ENCODE results near the gene KRTAP3-2.

KRTAP3-2 gene

DNA sequence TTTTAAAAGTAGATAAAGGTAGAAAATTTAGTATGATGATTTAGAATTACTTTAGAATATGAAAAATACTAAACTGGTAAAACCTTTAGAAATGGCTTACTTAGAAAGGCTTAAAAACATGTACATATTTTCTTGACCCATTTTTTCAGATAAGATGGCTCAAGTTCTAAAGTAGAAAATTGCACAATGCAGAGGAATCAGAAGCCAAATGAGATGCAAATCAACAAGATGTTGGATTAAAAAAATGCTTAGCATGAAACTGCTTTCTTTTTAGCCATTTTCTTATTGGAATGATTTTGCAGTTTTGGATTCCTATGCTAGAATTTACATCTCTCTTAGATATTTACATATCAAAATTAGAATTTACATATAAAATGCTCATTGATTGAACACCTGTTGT lies 10.7 kb upstream of the KRTAP3-2 start:
- DNase-seq (ENCODE audit: low read depth in 2 of 2): no peak

DNA sequence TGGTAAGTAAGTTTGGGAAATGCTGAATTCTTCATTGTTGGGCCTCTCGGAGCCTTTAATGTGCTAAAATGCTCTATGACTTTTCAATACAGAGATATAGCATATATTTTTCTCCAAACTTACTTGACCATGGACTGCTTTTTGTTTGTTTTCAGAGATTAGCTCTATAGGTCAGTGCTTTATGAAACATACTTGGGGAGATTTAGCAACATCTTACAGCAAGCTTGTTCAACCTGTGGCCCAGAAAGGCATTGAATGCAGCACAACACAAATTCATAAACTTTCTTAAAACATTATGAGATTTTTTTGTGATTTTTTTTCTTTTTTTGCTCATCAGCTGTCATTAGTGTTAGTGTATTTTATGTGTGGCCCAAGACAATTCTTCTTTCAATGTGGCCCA lies 10.2 kb upstream of the KRTAP3-2 start:
- DNase-seq (ENCODE audit: low read depth in 2 of 2): no peak

DNA sequence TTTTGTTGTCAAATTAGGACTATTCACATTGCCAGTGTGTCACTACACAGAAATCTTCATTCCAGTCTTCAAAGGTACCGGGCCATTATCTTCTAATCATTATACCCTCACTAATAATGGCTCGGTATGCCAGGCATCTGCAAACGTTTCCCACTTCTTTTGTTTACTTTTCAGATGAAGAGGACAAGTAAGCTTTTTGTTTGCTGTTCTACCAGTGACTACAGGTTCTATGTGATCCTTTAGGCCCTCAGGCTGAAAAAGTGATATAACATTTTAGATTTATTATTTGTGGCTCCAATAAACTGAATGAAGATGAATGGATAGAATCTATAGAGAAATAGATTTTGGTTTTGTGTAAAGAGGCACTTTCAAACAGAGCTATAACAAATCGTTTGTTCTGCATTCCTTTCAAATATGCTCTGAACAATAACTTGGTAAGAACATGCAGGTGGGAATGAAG lies 9.6 kb upstream of the KRTAP3-2 start:
- DNase-seq (ENCODE audit: low read depth in 2 of 2): no peak

GRCh38 chr17:41008811-41009210 lies 9.1 kb upstream of the KRTAP3-2 start, which contains the start of gene KRTAP3-1:
Gene KRTAP3-1, minus strand, starts transcription at chr17:41009128. Its CDS starts 54 bp downstream, at chr17:41009074.
- no peak for DNase-seq (ENCODE audit: low read depth in 2 of 2)

- DNase-seq (ENCODE audit: low read depth in 2 of 2): no peak
Measured at GRCh38 chr17:41004397-41004796, 4.7 kb upstream of the KRTAP3-2 start.

DNA sequence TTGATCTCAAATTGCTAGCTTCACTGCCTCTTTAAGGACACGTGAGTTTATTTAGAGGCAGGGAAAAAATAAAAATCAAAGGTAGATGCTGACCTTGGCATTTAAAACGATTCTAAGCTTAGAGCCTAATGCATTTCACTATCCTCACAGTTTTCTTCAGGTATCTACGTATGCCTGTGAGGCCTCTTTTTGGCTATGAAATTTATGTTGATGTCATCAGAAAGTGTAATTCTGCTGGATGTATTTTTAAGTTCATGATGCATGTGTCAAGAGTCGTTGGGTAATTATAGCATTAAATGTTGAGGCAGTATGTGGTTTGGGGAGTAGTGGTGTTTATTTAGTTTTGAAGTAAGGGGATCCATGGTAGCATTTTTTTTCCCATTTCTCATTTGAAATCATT lies 4.2 kb upstream of the KRTAP3-2 start:
- no peak for DNase-seq (ENCODE audit: low read depth in 2 of 2)

- no peak for DNase-seq (ENCODE audit: low read depth in 2 of 2)
Measured at GRCh38 chr17:41002814-41003213, 3.1 kb upstream of the KRTAP3-2 start.

GRCh38 chr17:41001795-41002194 lies 2.1 kb upstream of the KRTAP3-2 start:
- no peak for DNase-seq (ENCODE audit: low read depth in 2 of 2)

GRCh38 chr17:40997361-40997760 lies 2.3 kb downstream of the KRTAP3-2 start:
- no peak for DNase-seq (ENCODE audit: low read depth in 2 of 2)

DNA sequence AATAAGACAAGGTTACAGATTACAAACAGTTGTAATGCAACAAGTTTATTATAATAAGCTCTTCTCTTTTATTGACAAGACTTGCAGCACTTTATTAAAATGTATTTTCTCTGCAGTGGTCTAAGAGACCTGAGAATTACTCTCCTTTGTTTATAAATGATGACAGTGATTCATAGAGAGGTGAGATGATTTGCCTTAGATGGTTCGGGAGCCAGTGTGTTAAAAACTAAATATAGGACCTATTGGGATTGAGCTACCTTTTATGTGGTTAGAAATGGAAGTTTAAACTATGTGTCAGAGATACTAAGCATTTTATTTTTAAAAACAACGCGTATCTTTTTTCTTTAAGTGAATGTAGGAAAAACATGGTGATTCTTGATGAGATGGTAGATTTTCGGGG lies 2.9 kb downstream of the KRTAP3-2 start:
- DNase-seq (ENCODE audit: low read depth in 2 of 2): no peak

- DNase-seq (ENCODE audit: low read depth in 2 of 2): no peak
Measured at GRCh38 chr17:40995116-40995515, 4.6 kb downstream of the KRTAP3-2 start.

GRCh38 chr17:40993839-40994238 lies 5.9 kb downstream of the KRTAP3-2 start, which contains the start of gene KRTAP3-3:
Gene KRTAP3-3, minus strand, starts transcription at chr17:40994164. Its CDS starts 67 bp downstream, at chr17:40994097.
- no peak for DNase-seq (ENCODE audit: low read depth in 2 of 2)

GRCh38 chr17:40993084-40993483 lies 6.6 kb downstream of the KRTAP3-2 start:
- DNase-seq (ENCODE audit: low read depth in 2 of 2): no peak

DNA sequence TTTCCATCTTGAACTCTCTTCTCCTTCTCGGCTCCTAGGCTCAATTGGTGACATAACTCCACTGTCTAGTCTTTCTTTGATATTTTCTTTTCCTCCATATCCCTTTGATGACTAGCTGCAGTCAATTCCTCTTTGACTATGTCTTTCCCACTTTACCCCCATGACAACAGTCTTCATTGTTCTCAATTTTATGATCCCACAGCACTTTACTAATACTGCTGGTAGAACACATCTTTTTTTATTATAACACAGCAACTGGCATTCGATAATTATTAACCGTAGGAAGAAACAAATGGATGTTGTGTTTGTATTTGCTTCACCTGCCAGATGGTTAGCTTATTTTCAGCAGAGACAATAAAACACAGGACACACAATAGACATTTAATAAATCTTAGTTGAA lies 7.0 kb downstream of the KRTAP3-2 start:
- DNase-seq (ENCODE audit: low read depth in 2 of 2): no peak

GRCh38 chr17:40986920-40987319 lies 12.8 kb downstream of the KRTAP3-2 start:
- no peak for DNase-seq (ENCODE audit: low read depth in 2 of 2)

- no peak for DNase-seq (ENCODE audit: low read depth in 2 of 2)
Measured at GRCh38 chr17:40984226-40984625, 15.5 kb downstream of the KRTAP3-2 start, which contains the start of gene KRT40. Gene KRT40, minus strand, starts transcription at chr17:40984326. Its CDS starts 53 bp downstream, at chr17:40984273.

GRCh38 chr17:40981115-40981514 lies 18.6 kb downstream of the KRTAP3-2 start:
- DNase-seq (ENCODE audit: low read depth in 2 of 2): no peak

DNA sequence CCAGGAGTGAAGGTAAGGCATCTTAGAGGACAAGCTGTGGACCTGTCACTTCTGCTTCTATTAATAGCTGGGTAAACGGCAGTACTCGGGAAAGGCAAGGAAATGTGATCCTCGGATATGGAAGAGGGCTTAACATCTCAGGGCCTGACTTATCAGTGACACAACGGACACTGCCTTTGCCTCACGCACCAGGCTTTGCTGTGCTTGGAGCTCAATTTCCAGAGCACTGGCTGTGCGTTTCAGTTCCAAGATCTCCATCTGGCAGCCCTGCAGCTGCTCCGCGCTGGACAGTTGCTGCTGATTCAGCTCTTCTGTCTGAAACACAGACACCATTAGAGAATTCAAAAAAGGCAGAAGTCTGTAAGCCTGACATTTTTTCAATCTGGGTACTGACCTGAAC lies 19.1 kb downstream of the KRTAP3-2 start:
- no peak for DNase-seq (ENCODE audit: low read depth in 2 of 2)

- no peak for DNase-seq (ENCODE audit: low read depth in 2 of 2)
Measured at GRCh38 chr17:40980117-40980516, 19.6 kb downstream of the KRTAP3-2 start.

DNA sequence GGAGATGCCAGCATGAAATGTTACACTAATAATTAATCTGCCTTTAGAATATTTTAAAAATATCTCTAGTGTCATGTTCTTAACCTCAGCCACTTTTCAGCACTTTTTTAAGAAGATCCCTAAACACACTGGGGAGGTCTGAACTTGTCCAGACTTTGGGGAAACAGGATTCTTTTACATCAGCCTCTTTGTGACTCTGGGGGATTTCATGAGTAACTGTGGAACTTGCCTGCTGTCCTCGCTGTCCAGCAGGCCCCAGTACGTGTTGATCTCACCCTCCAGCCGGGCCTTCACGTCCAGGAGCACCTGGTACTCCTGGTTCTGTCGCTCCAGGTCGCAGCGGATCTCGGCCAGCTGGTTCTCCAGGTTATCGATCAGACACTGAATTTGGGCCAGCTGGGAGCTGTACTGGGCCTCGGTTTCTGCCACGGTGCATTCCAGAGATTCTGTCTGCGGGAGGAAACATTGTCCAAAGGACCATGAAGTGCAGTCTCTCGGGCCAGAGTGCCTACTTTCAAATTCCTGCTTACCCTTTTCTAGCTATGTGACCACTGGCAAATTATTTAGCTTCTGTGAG lies 21.0 kb downstream of the KRTAP3-2 start:
- no peak for DNase-seq (ENCODE audit: low read depth in 2 of 2)

DNA sequence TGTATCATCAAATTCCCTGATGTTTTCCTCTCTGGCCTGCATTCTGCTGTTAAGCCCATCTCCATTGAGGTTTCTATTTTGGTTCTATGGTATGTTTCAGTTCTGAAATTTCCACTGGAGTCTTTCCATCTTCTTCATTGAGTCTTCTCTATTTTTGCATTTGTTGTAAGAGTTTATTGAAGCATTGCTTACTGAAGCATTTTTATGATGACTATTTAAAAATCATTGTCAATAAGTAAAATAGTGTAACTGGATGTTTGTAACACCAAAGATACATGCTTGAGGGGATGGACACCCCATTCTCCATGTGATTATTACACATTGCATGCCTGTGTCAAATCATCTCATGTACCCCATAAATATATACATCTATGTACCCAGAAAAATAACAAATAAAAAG lies 24.2 kb downstream of the KRTAP3-2 start:
- DNase-seq (ENCODE audit: low read depth in 2 of 2): no peak

- no peak for DNase-seq (ENCODE audit: low read depth in 2 of 2)
Measured at GRCh38 chr17:40974366-40974765, 25.3 kb downstream of the KRTAP3-2 start.

- no peak for DNase-seq (ENCODE audit: low read depth in 2 of 2)
Measured at GRCh38 chr17:40967582-40967981, 32.1 kb downstream of the KRTAP3-2 start.

DNA sequence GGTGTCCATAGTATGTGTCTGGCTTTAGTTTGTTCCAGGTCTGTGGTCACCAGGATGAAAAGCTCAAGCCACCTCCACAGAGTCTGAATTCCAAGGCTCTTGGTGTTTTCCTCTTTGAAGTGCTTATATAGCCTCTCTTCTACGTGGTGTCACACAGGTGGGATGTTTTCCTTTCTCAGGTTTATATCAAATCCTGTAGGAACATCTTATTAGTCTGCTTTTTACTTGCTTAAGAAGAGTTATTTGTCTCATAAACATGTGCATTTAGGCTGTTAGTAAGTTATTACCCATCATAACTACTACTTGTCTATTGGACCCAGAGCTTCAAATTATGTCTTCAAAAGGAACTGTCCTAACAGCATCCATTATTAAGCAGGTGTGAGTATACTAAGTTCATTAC lies 32.9 kb downstream of the KRTAP3-2 start, which contains the start of gene KRT39:
Gene KRT39, minus strand, starts transcription at position 101 of the 400 bp plus-strand sequence. Its CDS starts 92 bp downstream, at position 9.
- DNase-seq (ENCODE audit: low read depth in 2 of 2): no peak

Data from stimulated activated CD8-positive, alpha-beta memory T cell treated with anti-CD3 and anti-CD28 coated beads, Interleukin-2, amount 100 ng/mL, for 1 hour (primary cell).